ENCODE data around the gene PDZK1IP1. TPM values are rescaled to one million over a fixed set of nuclear protein-coding genes. Genes with fewer than 3 reads are reported as not detected.

Gene PDZK1IP1
- total RNA-seq, 1 donor from 2014 or later = not detected

DNA sequence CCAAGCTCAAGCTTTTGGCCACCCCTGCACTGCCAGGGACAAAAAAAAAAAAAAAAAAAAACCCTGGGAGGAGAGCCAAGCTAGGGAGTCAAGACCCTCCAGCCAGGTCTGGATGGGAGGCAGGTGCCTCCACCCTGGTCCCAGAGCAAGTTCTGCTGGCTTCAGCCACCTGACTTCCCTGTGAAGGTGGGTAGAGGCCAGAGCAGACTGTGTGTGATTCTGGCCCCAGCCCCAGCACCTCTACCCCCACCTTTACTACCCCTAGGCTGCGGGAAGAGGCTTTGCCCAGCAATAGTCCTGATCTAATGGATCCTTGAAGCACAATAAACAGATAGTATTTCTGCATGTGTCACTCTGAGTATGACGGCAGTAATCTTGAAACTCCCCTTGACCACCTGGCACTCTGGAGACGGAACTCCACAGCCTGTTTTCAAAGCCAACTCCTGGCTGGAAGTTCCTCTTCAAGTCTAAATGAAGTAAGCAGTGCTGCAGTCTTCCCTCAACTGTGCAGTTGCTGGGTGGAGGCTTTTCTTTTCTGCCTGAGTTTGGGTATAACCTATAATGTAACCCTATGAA lies 9.8 kb downstream of the PDZK1IP1 start:
- Mint-ChIP-seq H3K9me3 (ENCODE audit: unreplicated experiment) (no peaks in the 10 kb centered on the region), H3K27ac (ENCODE audit: unreplicated experiment) (no peak overlapping the region), H3K27me3 (ENCODE audit: unreplicated experiment) (peaks cover 5% of the 10 kb centered on the region), H3K4me3 (ENCODE audit: unreplicated experiment) (no peak overlapping the region), H3K4me1 (ENCODE audit: unreplicated experiment) (peaks cover 14% of the 10 kb centered on the region), H3K36me3 (ENCODE audit: unreplicated experiment) (no peaks in the 10 kb centered on the region)
- no peak for TF ChIP-seq CTCF (IDR thresholded peaks at IDR 0.05)
- peak; percentile 49 for DNase-seq (ENCODE audit: extremely low spot score, unreplicated experiment)

GRCh38 chr1:47179017-47179987 lies 10.5 kb downstream of the PDZK1IP1 start:
- TF ChIP-seq CTCF (IDR thresholded peaks at IDR 0.05) = peak; percentile 96
- Mint-ChIP-seq H3K27ac (ENCODE audit: unreplicated experiment) (peak overlapping the region; percentile 81), H3K36me3 (ENCODE audit: unreplicated experiment) (no peaks in the 10 kb centered on the region), H3K27me3 (ENCODE audit: unreplicated experiment) (peaks cover 5% of the 10 kb centered on the region), H3K4me1 (ENCODE audit: unreplicated experiment) (peaks cover 14% of the 10 kb centered on the region), H3K4me3 (ENCODE audit: unreplicated experiment) (peak overlapping the region; percentile 76), H3K9me3 (ENCODE audit: unreplicated experiment) (no peaks in the 10 kb centered on the region)
- DNase-seq (ENCODE audit: extremely low spot score, unreplicated experiment) = peak; percentile 96

DNA sequence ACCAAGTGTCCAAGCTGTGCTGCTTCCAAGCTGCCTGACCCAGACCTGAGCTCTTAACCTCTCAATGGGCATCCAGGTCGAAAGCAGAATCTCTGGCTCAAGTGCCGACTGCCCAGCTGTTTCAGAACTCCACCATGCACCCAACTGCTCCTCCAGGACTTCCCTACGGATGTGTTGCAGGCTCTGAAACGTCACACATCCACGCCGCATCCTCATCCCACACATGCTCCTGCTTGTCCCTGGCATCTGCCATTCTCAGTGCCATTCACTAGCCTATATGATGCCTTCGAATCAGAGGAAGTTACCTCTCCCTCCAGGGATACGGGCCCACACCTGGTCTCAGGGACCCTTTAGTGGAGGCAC lies 11.2 kb downstream of the PDZK1IP1 start:
- Mint-ChIP-seq H3K27me3 (ENCODE audit: unreplicated experiment) (peaks cover 5% of the 10 kb centered on the region), H3K9me3 (ENCODE audit: unreplicated experiment) (no peaks in the 10 kb centered on the region), H3K27ac (ENCODE audit: unreplicated experiment) (peak overlapping the region; percentile 81), H3K4me3 (ENCODE audit: unreplicated experiment) (peak overlapping the region; percentile 76), H3K36me3 (ENCODE audit: unreplicated experiment) (no peaks in the 10 kb centered on the region), H3K4me1 (ENCODE audit: unreplicated experiment) (peaks cover 14% of the 10 kb centered on the region)
- peak; percentile 68 for DNase-seq (ENCODE audit: extremely low spot score, unreplicated experiment)
- TF ChIP-seq CTCF (IDR thresholded peaks at IDR 0.05) = no peak

- peaks cover 5% of the 10 kb centered on the region for H3K27me3 Mint-ChIP-seq (ENCODE audit: unreplicated experiment)
- no peak overlapping the region for H3K4me3 Mint-ChIP-seq (ENCODE audit: unreplicated experiment)
- no peak overlapping the region for H3K27ac Mint-ChIP-seq (ENCODE audit: unreplicated experiment)
- peaks cover 14% of the 10 kb centered on the region for H3K4me1 Mint-ChIP-seq (ENCODE audit: unreplicated experiment)
- TF ChIP-seq CTCF (IDR thresholded peaks at IDR 0.05) = no peak
- H3K36me3 Mint-ChIP-seq (ENCODE audit: unreplicated experiment) = no peaks in the 10 kb centered on the region
- no peaks in the 10 kb centered on the region for H3K9me3 Mint-ChIP-seq (ENCODE audit: unreplicated experiment)
- peak; percentile 56 for DNase-seq (ENCODE audit: extremely low spot score, unreplicated experiment)
These were observed 11.8 kb downstream of the PDZK1IP1 start for GRCh38 chr1:47178020-47178419.

All from osteocyte (in vitro differentiated cells).